DMS114 treated with DMSO at 0.1 percent for 48 hours (cell line): ENCODE measurements around the gene FMNL2.
"Not testable (repeated sequence)": the region's sequence is repeated elsewhere in the genome, so short reads cannot be mapped to it uniquely, and the experiment has no call there.

ENCODE experiments used
- DNase-seq: peaks from one replicate; lab custom pipeline; 2025; ENCODE audit not compliant: unreplicated experiment; lab: John Stamatoyannopoulos, UW

The FMNL2 gene

GRCh38 chr2:152372438-152372984, 37.5 kb downstream of the FMNL2 start:
- no peak for DNase-seq

GRCh38 chr2:152375174-152375573, 40.2 kb downstream of the FMNL2 start:
- no peak for DNase-seq

GRCh38 chr2:152376385-152376784, 41.4 kb downstream of the FMNL2 start:
- DNase-seq: no peak

GRCh38 chr2:152376968-152377367, 42.0 kb downstream of the FMNL2 start:
- no peak for DNase-seq

GRCh38 chr2:152379089-152379488, 44.1 kb downstream of the FMNL2 start:
- DNase-seq: no peak

- DNase-seq: no peak
Observed at GRCh38 chr2:152380261-152381055, 45.5 kb downstream of the FMNL2 start.

- DNase-seq: no peak
Observed at GRCh38 chr2:152383702-152384101, 48.7 kb downstream of the FMNL2 start.

- no peak for DNase-seq
Observed at GRCh38 chr2:152384992-152385391, 50.0 kb downstream of the FMNL2 start.

- no peak for DNase-seq
Observed at GRCh38 chr2:152385650-152386049, 50.7 kb downstream of the FMNL2 start.

GRCh38 chr2:152386266-152386665, 51.3 kb downstream of the FMNL2 start:
- no peak for DNase-seq

- DNase-seq: no peak
Observed at GRCh38 chr2:152387041-152387440, 52.1 kb downstream of the FMNL2 start.

- DNase-seq: not testable (repeated sequence)
Observed at GRCh38 chr2:152388269-152388668, 53.3 kb downstream of the FMNL2 start.

GRCh38 chr2:152389483-152389882, 54.5 kb downstream of the FMNL2 start:
- no peak for DNase-seq

GRCh38 chr2:152390837-152391236, 55.9 kb downstream of the FMNL2 start:
- DNase-seq: no peak

GRCh38 chr2:152391318-152391717, 56.3 kb downstream of the FMNL2 start:
- no peak for DNase-seq

- DNase-seq: no peak
Observed at GRCh38 chr2:152393377-152393776, 58.4 kb downstream of the FMNL2 start.

- DNase-seq: no peak
Observed at GRCh38 chr2:152394326-152394725, 59.4 kb downstream of the FMNL2 start.

- no peak for DNase-seq
Observed at GRCh38 chr2:152395103-152395502, 60.1 kb downstream of the FMNL2 start.

- DNase-seq: no peak
Observed at GRCh38 chr2:152395572-152395971, 60.6 kb downstream of the FMNL2 start.

GRCh38 chr2:152396051-152396511, 61.1 kb downstream of the FMNL2 start:
- no peak for DNase-seq

- no peak for DNase-seq
Observed at GRCh38 chr2:152396763-152397162, 61.8 kb downstream of the FMNL2 start.

- DNase-seq: no peak
Observed at GRCh38 chr2:152399003-152399402, 64.0 kb downstream of the FMNL2 start.
